Lower leg skin (tissue), 3 donors: Measurements from ENCODE around the gene C17orf107.

Experiments
- POLR2A ChIP-seq, 2 donors: fragments of 450-650 bp; IDR thresholded peaks; one replicate each; pipeline ENCODE4 v1.6.1; 2016 to 2017; ENCODE audit warnings: antibody characterized with exemption in 2 of 2, mild to moderate bottlenecking in 1 of 2, moderate library complexity in 1 of 2
- TF ChIP-seq, protein P1 (sequence below), 3 donors: fragments of 450-650 bp; IDR thresholded peaks; one replicate each; pipeline ENCODE4 v1.5.1; 2016; ENCODE audit warnings: antibody characterized with exemption in 3 of 3, mild to moderate bottlenecking in 3 of 3, moderate library complexity in 2 of 3

DNA sequence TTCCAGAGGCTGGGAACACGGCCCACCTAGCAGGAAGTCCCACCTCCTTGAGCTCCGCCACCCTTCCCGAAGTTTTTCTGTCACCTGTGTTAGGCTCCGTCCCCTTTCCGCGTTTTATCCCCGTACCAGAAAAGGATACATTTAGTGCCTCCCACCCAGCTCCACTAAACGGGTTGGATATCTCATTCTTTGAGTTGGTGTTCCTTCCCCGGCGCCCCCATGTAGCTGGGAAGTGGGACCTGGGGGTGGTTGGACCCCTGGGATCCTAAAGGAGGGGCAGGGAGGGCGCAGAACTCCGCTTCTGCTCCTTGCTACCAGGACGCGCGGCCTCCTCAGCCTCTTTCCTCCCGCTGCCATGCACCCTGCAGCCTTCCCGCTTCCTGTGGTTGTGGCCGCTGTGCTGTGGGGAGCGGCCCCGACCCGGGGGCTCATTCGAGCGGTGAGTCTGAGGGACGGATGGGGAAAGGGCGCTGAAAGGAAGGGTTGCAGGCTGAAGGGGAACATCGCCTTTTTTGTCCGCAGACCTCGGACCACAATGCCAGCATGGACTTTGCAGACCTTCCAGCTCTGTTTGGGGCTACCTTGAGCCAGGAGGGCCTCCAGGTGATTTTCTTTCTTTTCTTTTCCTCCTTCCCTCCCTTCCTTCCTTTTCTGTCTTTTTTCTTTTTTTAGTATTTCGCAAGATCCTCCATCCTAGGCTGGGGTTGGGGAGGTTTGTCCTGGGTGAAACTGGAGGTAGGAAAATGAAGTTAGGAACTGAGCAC is 41.4 kb downstream of the C17orf107 start:
- TF ChIP-seq, protein P1, sequence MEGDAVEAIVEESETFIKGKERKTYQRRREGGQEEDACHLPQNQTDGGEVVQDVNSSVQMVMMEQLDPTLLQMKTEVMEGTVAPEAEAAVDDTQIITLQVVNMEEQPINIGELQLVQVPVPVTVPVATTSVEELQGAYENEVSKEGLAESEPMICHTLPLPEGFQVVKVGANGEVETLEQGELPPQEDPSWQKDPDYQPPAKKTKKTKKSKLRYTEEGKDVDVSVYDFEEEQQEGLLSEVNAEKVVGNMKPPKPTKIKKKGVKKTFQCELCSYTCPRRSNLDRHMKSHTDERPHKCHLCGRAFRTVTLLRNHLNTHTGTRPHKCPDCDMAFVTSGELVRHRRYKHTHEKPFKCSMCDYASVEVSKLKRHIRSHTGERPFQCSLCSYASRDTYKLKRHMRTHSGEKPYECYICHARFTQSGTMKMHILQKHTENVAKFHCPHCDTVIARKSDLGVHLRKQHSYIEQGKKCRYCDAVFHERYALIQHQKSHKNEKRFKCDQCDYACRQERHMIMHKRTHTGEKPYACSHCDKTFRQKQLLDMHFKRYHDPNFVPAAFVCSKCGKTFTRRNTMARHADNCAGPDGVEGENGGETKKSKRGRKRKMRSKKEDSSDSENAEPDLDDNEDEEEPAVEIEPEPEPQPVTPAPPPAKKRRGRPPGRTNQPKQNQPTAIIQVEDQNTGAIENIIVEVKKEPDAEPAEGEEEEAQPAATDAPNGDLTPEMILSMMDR (IDR thresholded peaks at IDR 0.05), result no peak
- no peak for TF ChIP-seq POLR2A (IDR thresholded peaks at IDR 0.05)
